ENCODE results near the gene COL27A1.

COL27A1 gene

GRCh38 chr9:114238891-114239875 is 83.8 kb downstream of the COL27A1 start:
- Histone ChIP-seq H3K4me1 (ENCODE audit: control insufficient read depth in 1 of 2, insufficient read depth in 2 of 2, low read length in 2 of 2) (peaks cover 9 to 10% of the 10 kb centered on the region in 2 experiments), H3K14ac (ENCODE audit: low read length) (no peak overlapping the region), H3K4me2 (ENCODE audit: low read length) (no peak overlapping the region), H3K4ac (ENCODE audit: low read depth, low read length) (no peak overlapping the region), H3K9me3 (ENCODE audit: insufficient read depth, low read depth, low read length) (no peaks in the 10 kb centered on the region), H3K18ac (ENCODE audit: low read length) (no peak overlapping the region), H2AFZ (ENCODE audit: insufficient read depth, low read length, poor library complexity) (no peak overlapping the region), H2BK5ac (ENCODE audit: low read depth, low read length, poor library complexity) (no peak overlapping the region), H2BK120ac (ENCODE audit: insufficient read depth, low read length, poor library complexity) (no peak overlapping the region), H2BK12ac (ENCODE audit: low read length) (no peak overlapping the region), H3K4me3 (ENCODE audit: low read depth, low read length) (no peak overlapping the region), H3K27me3 (ENCODE audit: insufficient read depth, low read length) (no peaks in the 10 kb centered on the region), H3K36me3 (ENCODE audit: control insufficient read depth in 1 of 2, insufficient read depth in 2 of 2, low read length in 2 of 2) (peaks cover 28 to 29% of the 10 kb centered on the region in 2 experiments), H3K23ac (ENCODE audit: low read length) (no peak overlapping the region), H2AK5ac (ENCODE audit: low read length) (no peak overlapping the region), H3K79me1 (ENCODE audit: low read length) (no peaks in the 10 kb centered on the region), H4K12ac (ENCODE audit: low read depth, low read length) (no peak overlapping the region), H3K27ac (ENCODE audit: low read depth, low read length) (no peak overlapping the region), H3K9ac (ENCODE audit: low read length) (no peak overlapping the region), H3K79me2 (ENCODE audit: control insufficient read depth, insufficient read depth, low read length, poor library complexity) (no peaks in the 10 kb centered on the region), H4K8ac (ENCODE audit: low read depth, low read length) (no peak overlapping the region), H4K91ac (ENCODE audit: low read depth, low read length) (no peak overlapping the region)
- WGBS (ENCODE audit: extremely low coverage, insufficient coverage, insufficient read length), result no CpG with 5 or more reads among the region's 14 CpGs
- peak in 1 of 2 donors; percentile 11 for DNase-seq

- Histone ChIP-seq H4K91ac (ENCODE audit: low read depth, low read length) (no peak overlapping the region), H4K12ac (ENCODE audit: low read depth, low read length) (no peak overlapping the region), H3K4me3 (ENCODE audit: low read depth, low read length) (no peak overlapping the region), H3K23ac (ENCODE audit: low read length) (no peak overlapping the region), H2AK5ac (ENCODE audit: low read length) (no peak overlapping the region), H2BK120ac (ENCODE audit: insufficient read depth, low read length, poor library complexity) (no peak overlapping the region), H4K8ac (ENCODE audit: low read depth, low read length) (no peak overlapping the region), H3K9me3 (ENCODE audit: insufficient read depth, low read depth, low read length) (no peaks in the 10 kb centered on the region), H3K9ac (ENCODE audit: low read length) (no peak overlapping the region), H3K36me3 (ENCODE audit: control insufficient read depth in 1 of 2, insufficient read depth in 2 of 2, low read length in 2 of 2) (peaks cover 29 to 31% of the 10 kb centered on the region in 2 experiments), H3K27me3 (ENCODE audit: insufficient read depth, low read length) (no peaks in the 10 kb centered on the region), H3K18ac (ENCODE audit: low read length) (no peak overlapping the region), H3K27ac (ENCODE audit: low read depth, low read length) (no peak overlapping the region), H2AFZ (ENCODE audit: insufficient read depth, low read length, poor library complexity) (no peak overlapping the region), H3K14ac (ENCODE audit: low read length) (no peak overlapping the region), H2BK5ac (ENCODE audit: low read depth, low read length, poor library complexity) (no peak overlapping the region), H3K79me1 (ENCODE audit: low read length) (no peaks in the 10 kb centered on the region), H3K4me1 (ENCODE audit: control insufficient read depth in 1 of 2, insufficient read depth in 2 of 2, low read length in 2 of 2) (peaks cover 8 to 9% of the 10 kb centered on the region in 2 experiments), H2BK12ac (ENCODE audit: low read length) (no peak overlapping the region), H3K4ac (ENCODE audit: low read depth, low read length) (no peak overlapping the region), H3K79me2 (ENCODE audit: control insufficient read depth, insufficient read depth, low read length, poor library complexity) (no peaks in the 10 kb centered on the region), H3K4me2 (ENCODE audit: low read length) (no peak overlapping the region)
- no peak for DNase-seq
- WGBS (ENCODE audit: extremely low coverage, insufficient coverage, insufficient read length), result no CpG with 5 or more reads among the region's 8 CpGs
Observed at GRCh38 chr9:114240216-114240615, 84.9 kb downstream of the COL27A1 start.

GRCh38 chr9:114240647-114241558 is 85.6 kb downstream of the COL27A1 start:
- WGBS (ENCODE audit: extremely low coverage, insufficient coverage, insufficient read length), result no CpG with 5 or more reads among the region's 21 CpGs
- Histone ChIP-seq H3K18ac (ENCODE audit: low read length) (no peak overlapping the region), H2AK5ac (ENCODE audit: low read length) (no peak overlapping the region)

DNA sequence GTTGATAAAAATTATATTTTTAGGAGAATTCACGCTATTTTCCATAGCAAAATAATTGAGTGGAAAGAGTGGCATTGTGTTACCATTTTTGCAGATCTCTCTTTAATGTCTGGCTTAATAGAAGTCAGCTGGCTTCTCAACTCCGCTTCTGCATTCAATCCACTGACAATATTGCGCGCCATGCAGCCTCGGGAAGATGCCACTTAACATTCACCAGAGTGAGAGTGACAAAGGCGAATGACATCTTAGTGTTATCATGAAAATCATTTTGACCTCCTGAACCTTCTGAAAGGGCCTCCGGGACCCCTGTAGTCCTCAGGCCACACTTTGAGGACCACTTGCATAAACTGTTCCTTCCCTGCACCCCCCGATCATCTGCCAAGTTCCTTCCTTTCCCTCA is 87.5 kb downstream of the COL27A1 start:
- Histone ChIP-seq H3K4ac (ENCODE audit: low read depth, low read length) (no peak overlapping the region), H2AFZ (ENCODE audit: insufficient read depth, low read length, poor library complexity) (no peak overlapping the region), H3K14ac (ENCODE audit: low read length) (no peak overlapping the region), H3K18ac (ENCODE audit: low read length) (no peak overlapping the region), H2BK5ac (ENCODE audit: low read depth, low read length, poor library complexity) (no peak overlapping the region), H4K12ac (ENCODE audit: low read depth, low read length) (no peak overlapping the region), H2AK5ac (ENCODE audit: low read length) (no peak overlapping the region), H3K79me1 (ENCODE audit: low read length) (no peaks in the 10 kb centered on the region), H3K9ac (ENCODE audit: low read length) (no peak overlapping the region), H3K27ac (ENCODE audit: low read depth, low read length) (no peak overlapping the region), H3K79me2 (ENCODE audit: control insufficient read depth, insufficient read depth, low read length, poor library complexity) (no peaks in the 10 kb centered on the region), H3K27me3 (ENCODE audit: insufficient read depth, low read length) (no peaks in the 10 kb centered on the region), H3K4me1 (ENCODE audit: control insufficient read depth in 1 of 2, insufficient read depth in 2 of 2, low read length in 2 of 2) (no peaks in the 10 kb centered on the region), H3K36me3 (ENCODE audit: control insufficient read depth in 1 of 2, insufficient read depth in 2 of 2, low read length in 2 of 2) (peaks cover 37 to 49% of the 10 kb centered on the region in 2 experiments), H3K4me3 (ENCODE audit: low read depth, low read length) (no peak overlapping the region), H2BK12ac (ENCODE audit: low read length) (no peak overlapping the region), H3K23ac (ENCODE audit: low read length) (no peak overlapping the region), H3K4me2 (ENCODE audit: low read length) (no peak overlapping the region), H4K91ac (ENCODE audit: low read depth, low read length) (no peak overlapping the region), H3K9me3 (ENCODE audit: insufficient read depth, low read depth, low read length) (no peaks in the 10 kb centered on the region), H4K8ac (ENCODE audit: low read depth, low read length) (no peak overlapping the region), H2BK120ac (ENCODE audit: insufficient read depth, low read length, poor library complexity) (no peak overlapping the region)
- no peak for DNase-seq
- no CpG with 5 or more reads among the region's 8 CpGs for WGBS (ENCODE audit: extremely low coverage, insufficient coverage, insufficient read length)

More at GRCh38 chr9:114240647-114241558, 85.6 kb downstream of the COL27A1 start:
- H3K9ac ChIP-seq (ENCODE audit: low read length), result no peak overlapping the region
- H3K36me3 ChIP-seq (ENCODE audit: control insufficient read depth in 1 of 2, insufficient read depth in 2 of 2, low read length in 2 of 2), result peaks cover 35 to 38% of the 10 kb centered on the region in 2 experiments
- no peaks in the 10 kb centered on the region for H3K27me3 ChIP-seq (ENCODE audit: insufficient read depth, low read length)
- H3K4me3 ChIP-seq (ENCODE audit: low read depth, low read length), result no peak overlapping the region
- no peak overlapping the region for H4K8ac ChIP-seq (ENCODE audit: low read depth, low read length)
- DNase-seq, result no peak
- peaks cover 6 to 7% of the 10 kb centered on the region in 2 experiments for H3K4me1 ChIP-seq (ENCODE audit: control insufficient read depth in 1 of 2, insufficient read depth in 2 of 2, low read length in 2 of 2)
- H3K4ac ChIP-seq (ENCODE audit: low read depth, low read length), result no peak overlapping the region
- no peak overlapping the region for H2BK5ac ChIP-seq (ENCODE audit: low read depth, low read length, poor library complexity)
- no peaks in the 10 kb centered on the region for H3K79me2 ChIP-seq (ENCODE audit: control insufficient read depth, insufficient read depth, low read length, poor library complexity)
- H3K79me1 ChIP-seq (ENCODE audit: low read length), result no peaks in the 10 kb centered on the region
- no peak overlapping the region for H4K91ac ChIP-seq (ENCODE audit: low read depth, low read length)
- H3K9me3 ChIP-seq (ENCODE audit: insufficient read depth, low read depth, low read length), result no peaks in the 10 kb centered on the region
- H2BK120ac ChIP-seq (ENCODE audit: insufficient read depth, low read length, poor library complexity), result no peak overlapping the region
- H3K23ac ChIP-seq (ENCODE audit: low read length), result no peak overlapping the region
- H4K12ac ChIP-seq (ENCODE audit: low read depth, low read length), result no peak overlapping the region
- H2AFZ ChIP-seq (ENCODE audit: insufficient read depth, low read length, poor library complexity), result no peak overlapping the region
- no peak overlapping the region for H3K4me2 ChIP-seq (ENCODE audit: low read length)
- no peak overlapping the region for H3K14ac ChIP-seq (ENCODE audit: low read length)
- no peak overlapping the region for H3K27ac ChIP-seq (ENCODE audit: low read depth, low read length)
- no peak overlapping the region for H2BK12ac ChIP-seq (ENCODE audit: low read length)

All from trophoblast cell (in vitro differentiated cells and primary cell).